Nephron (organoid): ENCODE measurements around the gene ARHGEF4.
"Not testable (repeated sequence)": the region's sequence is repeated elsewhere in the genome, so short reads cannot be mapped to it uniquely, and the experiment has no call there.

Experiments used
- H3K27ac Mint-ChIP-seq, 3 experiments: 2 replicates each; pipeline ENCODE4 v1.8.0; 2020; ENCODE audit warnings: mixed read lengths in 3 of 3, mild to moderate bottlenecking in 2 of 3, moderate library complexity in 1 of 3
- H3K27me3 Mint-ChIP-seq: 2 replicates; pipeline ENCODE4 v1.8.0; 2021; ENCODE audit warnings: low read depth, mild to moderate bottlenecking, moderate library complexity, mixed read lengths
- H3K36me3 Mint-ChIP-seq: 2 replicates; pipeline ENCODE4 v1.8.0; 2020; ENCODE audit warnings: low read depth, mixed read lengths
- H3K4me1 Mint-ChIP-seq: 2 replicates; pipeline ENCODE4 v1.8.0; 2020; ENCODE audit warnings: mixed read lengths
- H3K4me3 Mint-ChIP-seq, 3 experiments: 2 replicates each; pipeline ENCODE4 v1.8.0; 2020; ENCODE audit warnings: mild to moderate bottlenecking in 3 of 3, mixed read lengths in 3 of 3, moderate library complexity in 2 of 3
- H3K9me3 Mint-ChIP-seq: 2 replicates; pipeline ENCODE4 v1.8.0; 2020; ENCODE audit warnings: mixed read lengths
- TF ChIP-seq, protein P1 (sequence below), 3 experiments: fragments of 200-600 bp; sonication (generic); IDR thresholded peaks; one replicate each; pipeline ENCODE4 v1.5.0; 2021; ENCODE audit warnings: antibody characterized with exemption in 3 of 3; ENCODE audit not compliant: unreplicated experiment in 3 of 3

The ARHGEF4 gene

GRCh38 chr2:131077966-131078365 lies 241.3 kb downstream of the ARHGEF4 start:
- no peaks in the 10 kb centered on the region for H3K9me3 Mint-ChIP-seq

DNA sequence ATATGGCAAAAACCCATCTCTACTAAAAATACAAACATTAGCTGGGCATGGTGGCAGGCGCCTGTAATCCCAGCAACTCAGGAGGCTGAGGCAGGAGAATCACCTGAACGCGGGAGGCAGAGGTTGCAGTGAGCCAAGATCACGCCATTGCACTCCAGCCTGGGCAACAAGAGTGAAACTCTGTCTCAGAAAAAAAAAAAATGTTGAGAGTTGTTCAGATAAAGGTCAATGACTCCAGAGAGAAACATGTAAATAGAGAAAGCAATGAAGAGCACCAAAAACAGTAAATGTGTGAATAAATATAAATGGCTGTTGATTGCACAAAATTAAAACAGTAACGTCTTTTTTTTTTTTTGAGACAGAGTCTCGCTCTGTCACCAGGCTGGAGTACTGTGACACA lies 243.2 kb downstream of the ARHGEF4 start:
- not testable (repeated sequence) for H3K27ac Mint-ChIP-seq, H3K9me3 Mint-ChIP-seq, H3K4me1 Mint-ChIP-seq, H3K4me3 Mint-ChIP-seq, H3K27me3 Mint-ChIP-seq
- peaks cover 76% of the 10 kb centered on the region for H3K36me3 Mint-ChIP-seq

More at GRCh38 chr2:131077966-131078365, 241.3 kb downstream of the ARHGEF4 start:
- Mint-ChIP-seq H3K27ac (no peak overlapping the region), H3K4me1 (peaks cover 6% of the 10 kb centered on the region), H3K4me3 (no peak overlapping the region), H3K36me3 (peaks cover 85% of the 10 kb centered on the region), H3K27me3 (no peaks in the 10 kb centered on the region)
- TF ChIP-seq, protein P1, sequence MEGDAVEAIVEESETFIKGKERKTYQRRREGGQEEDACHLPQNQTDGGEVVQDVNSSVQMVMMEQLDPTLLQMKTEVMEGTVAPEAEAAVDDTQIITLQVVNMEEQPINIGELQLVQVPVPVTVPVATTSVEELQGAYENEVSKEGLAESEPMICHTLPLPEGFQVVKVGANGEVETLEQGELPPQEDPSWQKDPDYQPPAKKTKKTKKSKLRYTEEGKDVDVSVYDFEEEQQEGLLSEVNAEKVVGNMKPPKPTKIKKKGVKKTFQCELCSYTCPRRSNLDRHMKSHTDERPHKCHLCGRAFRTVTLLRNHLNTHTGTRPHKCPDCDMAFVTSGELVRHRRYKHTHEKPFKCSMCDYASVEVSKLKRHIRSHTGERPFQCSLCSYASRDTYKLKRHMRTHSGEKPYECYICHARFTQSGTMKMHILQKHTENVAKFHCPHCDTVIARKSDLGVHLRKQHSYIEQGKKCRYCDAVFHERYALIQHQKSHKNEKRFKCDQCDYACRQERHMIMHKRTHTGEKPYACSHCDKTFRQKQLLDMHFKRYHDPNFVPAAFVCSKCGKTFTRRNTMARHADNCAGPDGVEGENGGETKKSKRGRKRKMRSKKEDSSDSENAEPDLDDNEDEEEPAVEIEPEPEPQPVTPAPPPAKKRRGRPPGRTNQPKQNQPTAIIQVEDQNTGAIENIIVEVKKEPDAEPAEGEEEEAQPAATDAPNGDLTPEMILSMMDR (IDR thresholded peaks at IDR 0.05; ENCODE audit: unreplicated experiment in 3 of 3) = no peak

GRCh38 chr2:131081190-131081589 lies 244.5 kb downstream of the ARHGEF4 start:
- peak overlapping the region in 1 of 3 experiments; percentile 11 for H3K27ac Mint-ChIP-seq

DNA sequence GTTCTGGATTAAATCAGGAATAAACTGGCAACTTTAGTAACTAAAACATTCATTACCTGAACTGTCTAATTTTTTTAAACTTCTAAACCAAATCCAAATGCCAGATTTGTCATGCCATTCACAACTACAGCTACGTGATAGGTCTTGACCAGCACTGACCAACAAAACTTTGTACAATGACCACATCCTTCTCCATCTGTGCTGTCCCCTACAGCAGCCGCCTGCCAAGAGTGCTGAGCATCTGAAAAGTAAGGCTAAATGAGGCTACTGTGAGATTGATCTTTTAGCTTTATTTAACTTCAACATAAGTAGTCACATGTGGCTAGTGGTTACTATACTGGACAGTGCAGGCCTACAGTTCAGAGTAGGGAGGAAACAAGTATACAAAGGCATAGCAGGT lies 248.9 kb downstream of the ARHGEF4 start:
- Mint-ChIP-seq H3K27me3 (no peaks in the 10 kb centered on the region), H3K36me3 (peaks cover 69% of the 10 kb centered on the region), H3K9me3 (no peaks in the 10 kb centered on the region), H3K4me3 (no peak overlapping the region), H3K4me1 (no peaks in the 10 kb centered on the region), H3K27ac (no peak overlapping the region)
- TF ChIP-seq, protein P1 (IDR thresholded peaks at IDR 0.05; ENCODE audit: unreplicated experiment in 3 of 3) = no peak

More at GRCh38 chr2:131081190-131081589, 244.5 kb downstream of the ARHGEF4 start:
- Mint-ChIP-seq H3K9me3 (no peaks in the 10 kb centered on the region), H3K4me1 (peaks cover 6% of the 10 kb centered on the region), H3K4me3 (no peak overlapping the region), H3K36me3 (peaks cover 76% of the 10 kb centered on the region), H3K27me3 (no peaks in the 10 kb centered on the region)
- TF ChIP-seq, protein P1 (IDR thresholded peaks at IDR 0.05; ENCODE audit: unreplicated experiment in 3 of 3) = no peak

GRCh38 chr2:131092458-131093005 lies 255.8 kb downstream of the ARHGEF4 start:
- peaks cover 23% of the 10 kb centered on the region for H3K36me3 Mint-ChIP-seq
- H3K4me1 Mint-ChIP-seq = peaks cover 18% of the 10 kb centered on the region
- H3K27ac Mint-ChIP-seq = peak overlapping the region; percentile 93 to 98 (median 98)
- H3K9me3 Mint-ChIP-seq = no peaks in the 10 kb centered on the region
- H3K27me3 Mint-ChIP-seq = no peaks in the 10 kb centered on the region
- H3K4me3 Mint-ChIP-seq = peak overlapping the region; percentile 88 to 95 (median 92)
- TF ChIP-seq, protein P1 (IDR thresholded peaks at IDR 0.05; ENCODE audit: unreplicated experiment in 3 of 3) = no peak

DNA sequence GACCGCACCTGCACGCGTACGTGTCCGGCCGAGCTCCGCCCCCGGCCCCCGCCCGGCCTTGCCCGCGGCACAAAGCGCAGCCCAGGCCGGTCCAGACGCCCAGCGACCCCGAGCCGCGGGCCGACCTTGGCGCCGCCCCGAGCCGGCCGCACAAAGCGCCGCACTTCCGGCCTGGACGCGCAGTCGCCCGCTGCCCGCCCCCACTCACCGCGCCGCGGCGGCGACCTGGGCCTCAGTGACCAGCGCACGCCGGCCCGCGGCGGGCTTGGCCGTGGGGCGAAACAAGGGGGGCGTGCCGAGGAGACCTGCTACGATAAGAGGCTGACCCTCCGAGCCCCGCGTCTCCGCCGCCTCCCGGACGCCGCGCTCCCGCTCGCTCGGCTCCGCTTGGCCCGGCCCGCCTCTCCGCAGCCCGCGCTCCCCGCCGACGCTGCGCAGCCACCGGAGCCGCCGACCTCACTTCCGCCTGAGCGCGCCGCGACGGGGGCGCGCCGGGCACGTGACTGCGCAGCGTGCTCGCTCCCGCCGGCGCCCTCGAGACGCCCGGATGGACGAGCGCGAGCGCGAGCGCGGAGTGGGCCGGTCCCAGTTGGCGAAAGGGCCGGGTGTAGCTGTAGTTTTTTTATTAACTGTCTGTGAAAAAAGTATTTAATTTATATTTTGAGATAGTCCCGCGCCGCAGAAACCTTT lies 256.4 kb downstream of the ARHGEF4 start, which contains the start of gene FAM168B:
Gene FAM168B (minus strand): TSS at position 455 of the 690 bp plus-strand sequence. CDS start 10,814 bp downstream, outside the sequence.
- peak within 1 kb of the TSS; percentile 98 to 99 (median 98) for H3K27ac Mint-ChIP-seq
- no peaks in the 10 kb centered on the region for H3K27me3 Mint-ChIP-seq
- H3K36me3 Mint-ChIP-seq = peaks cover 17% of the 10 kb centered on the region
- no peaks in the 10 kb centered on the region for H3K9me3 Mint-ChIP-seq
- peaks cover 18% of the 10 kb centered on the region for H3K4me1 Mint-ChIP-seq
- H3K4me3 Mint-ChIP-seq = peak within 1 kb of the TSS; percentile 88 to 99 (median 95)
- TF ChIP-seq, protein P1 (IDR thresholded peaks at IDR 0.05; ENCODE audit: unreplicated experiment in 3 of 3) = no peak
